ENCODE data around the gene ADAD2. TPM values are rescaled to one million over a fixed set of nuclear protein-coding genes. Genes with fewer than 3 reads are reported as not detected.

Gene ADAD2
- total and polyA plus RNA-seq, 10 of the 15 experiments (the other 5 are each of a cell fraction or from before 2014, with no cell fraction given) = 0.44 to 0.68 (median 0.51) TPM; not detected in 7

- BruUV-seq (replicated peaks) = no TSS peak
- Histone ChIP-seq H3K36me3 (ENCODE audit: control insufficient read depth in 2 of 2, insufficient read depth in 2 of 2, low read length in 1 of 2) (no peaks in the 10 kb centered on the region), H4K20me1 (ENCODE audit: control insufficient read depth, insufficient read depth) (no peaks in the 10 kb centered on the region), H2AFZ (ENCODE audit: control insufficient read depth, low read depth, low read length) (peak within 1 kb of the TSS; percentile 81), H3K9me3 (replicated peaks; ENCODE audit: control insufficient read depth, insufficient read depth, low read length) (no peaks in the 10 kb centered on the region), H3K27me3 (replicated peaks in 1 of 2; ENCODE audit: control insufficient read depth in 2 of 2, insufficient read depth in 2 of 2, low read length in 1 of 2) (no peaks in the 10 kb centered on the region), H3K4me3 (peak within 1 kb of the TSS; percentile 91), H3K9ac (ENCODE audit: control insufficient read depth, insufficient read depth, low read length) (peak within 1 kb of the TSS; percentile 56), H3K27ac (ENCODE audit: control insufficient read depth, insufficient read depth) (no peak within 1 kb of the TSS), H3K79me2 (ENCODE audit: control insufficient read depth, insufficient read depth, low read length) (peaks cover 1% of the 10 kb centered on the region), H3K4me1 (ENCODE audit: control insufficient read depth, insufficient read depth, low read length) (no peaks in the 10 kb centered on the region), H3K4me2 (ENCODE audit: control insufficient read depth, insufficient read depth) (peak within 1 kb of the TSS; percentile 97)
- SMC1A ChIA-PET (ENCODE audit: uncharacterized antibody, unreplicated experiment) = interaction anchor here (0.7 kb wide), 2 partner anchors 12 to 42 kb away, joined by 3 read pairs; partner anchors contain the start of gene TAF1C
- ATAC-seq (peak; percentile 94), DNase-seq (ENCODE audit: low read depth, low spot score) (peak; percentile 32), FAIRE-seq (peak; percentile 52)
- in situ Hi-C loops (cut with MboI) = loop anchor here (5.0 kb wide), 1 partner anchor 58 kb away; no protein-coding TSS in a partner anchor
- WGBS (ENCODE audit: insufficient coverage, insufficient replicate concordance, low lambda C conversion rate, missing lambda C conversion rate) = under 1% methylated on average over 57 of the region's 89 CpGs
- POLR2A ChIA-PET = no interaction called here
- RAD21 ChIA-PET (ENCODE audit: unreplicated experiment) = no interaction called here
- intact Hi-C loops (cut with micrococcal nuclease; ENCODE audit: unreplicated experiment) = loop anchor here (2.0 kb wide), 1 partner anchor 28 kb away; the partner anchor contains the start of gene MBTPS1
- CTCF ChIA-PET = interaction anchor here (0.6 to 2.4 kb wide), 5 partner anchors 12 to 553 kb away, joined by 3 to 8 read pairs (median 3); partner anchors contain the start of genes MBTPS1 and TAF1C
- TF ChIP-seq YBX1 (IDR thresholded peaks at IDR 0.05) (no peak), EP300 (IDR thresholded peaks at IDR 0.05; ENCODE audit: borderline replicate concordance in 1 of 2, control insufficient read depth in 1 of 2, low read depth in 2 of 2, low read length in 2 of 2) (no peak), ZNF207 (IDR thresholded peaks at IDR 0.05; ENCODE audit: borderline replicate concordance) (peak; percentile 52; the same call in 1 of the 2 replicates), PML (IDR thresholded peaks at IDR 0.05; ENCODE audit: low read length) (no peak), RB1 (IDR thresholded peaks at IDR 0.05; ENCODE audit: borderline replicate concordance) (peak; percentile 59; the same call in 1 of the 2 replicates), BCLAF1 (IDR thresholded peaks at IDR 0.05) (no peak), HDAC6 (IDR thresholded peaks at IDR 0.05; ENCODE audit: unreplicated experiment) (no peak), YY1 (IDR thresholded peaks at IDR 0.05; ENCODE audit: low read depth, low read length) (peak; percentile 49; the same call in 1 of the 2 replicates), ZNF274 (IDR thresholded peaks at IDR 0.05; ENCODE audit: insufficient read depth, insufficient read length) (no peak), E2F8 (IDR thresholded peaks at IDR 0.05; ENCODE audit: low read depth, partially characterized antibody) (no peak), HDAC2 (IDR thresholded peaks at IDR 0.05) (no peak), FOXK2 (IDR thresholded peaks at IDR 0.05) (no peak), USF2 (IDR thresholded peaks at IDR 0.05; ENCODE audit: borderline replicate concordance, low read depth, low read length) (peak; percentile 88), MXI1 (IDR thresholded peaks at IDR 0.05; ENCODE audit: low read depth, low read length) (peak; percentile 96), SPI1 (IDR thresholded peaks at IDR 0.05; ENCODE audit: borderline replicate concordance, insufficient read depth, low read depth, low read length) (no peak), TARDBP (IDR thresholded peaks at IDR 0.05; ENCODE audit: borderline replicate concordance) (no peak), ASH2L (IDR thresholded peaks at IDR 0.05; ENCODE audit: borderline replicate concordance, low read depth) (no peak)
Observed at GRCh38 chr16:84144859-84145639, 45.9 kb upstream of the ADAD2 start, which contains the start of the genes DNAAF1 and HSDL1. Gene DNAAF1, plus strand, starts transcription at chr16:84145308. Its CDS starts 133 bp downstream, at chr16:84145441. Gene HSDL1, minus strand, starts transcription at chr16:84145177. Its CDS starts 13,856 bp downstream, at chr16:84131321.

Data from GM12878 (cell line).